HEK293T (cell line): ENCODE data around the gene INTS13.

Source experiments
- CTCF ChIA-PET: fragments of 350-600 bp; formaldehyde crosslinking; extraction: SDS; loops from one replicate; lab custom pipeline; 2021; ENCODE audit warnings: antibody characterized with exemption, inconsistent platforms; lab: Yijun Ruan, JAX
- POLR2A ChIA-PET: fragments of 350-600 bp; formaldehyde crosslinking; extraction: SDS; loops from one replicate; lab custom pipeline; 2020; ENCODE audit warnings: antibody characterized with exemption, inconsistent platforms; lab: Yijun Ruan, JAX
- DNase-seq: peaks from one replicate; pipeline ENCODE4 v3.0.0; 2012; ENCODE audit warnings: mixed read lengths; ENCODE audit errors: extremely low spot score
- TARDBP ChIP-seq: fragments of 450-650 bp; IDR thresholded peaks from 2 replicates; pipeline ENCODE4 v1.6.1; 2016

Gene INTS13

DNA sequence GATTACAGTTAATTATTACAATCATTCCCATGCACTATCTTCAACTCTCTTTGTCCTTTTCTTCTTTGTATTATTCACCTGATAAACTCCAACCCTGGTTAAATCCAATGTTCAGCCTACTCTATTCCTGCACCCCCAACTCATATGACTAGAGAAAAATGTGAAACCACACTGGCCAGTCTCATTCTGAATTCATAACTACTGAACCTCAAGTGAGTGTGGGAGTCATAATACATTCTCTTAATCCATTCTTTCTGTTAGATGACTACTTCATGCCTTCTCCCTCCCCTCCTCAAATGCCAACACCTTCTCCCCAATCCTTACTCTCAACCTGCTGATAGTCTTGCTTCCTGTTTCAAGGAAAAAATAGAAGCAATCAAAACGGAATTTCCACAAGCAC, 82.4 kb downstream of the INTS13 start:
- POLR2A ChIA-PET: no interaction called here
- no peak for TF ChIP-seq TARDBP
- no peak for DNase-seq
- CTCF ChIA-PET: interaction anchor here (1.2 kb wide), 1 partner anchor 31 kb away, joined by 5 read pairs; no protein-coding TSS in a partner anchor
